Right cardiac atrium (tissue), 5 donors: Measurements from ENCODE around the gene OR4K15. TPM values are rescaled to one million over a fixed set of nuclear protein-coding genes. Genes with fewer than 3 reads are reported as not detected.
A peak's percentile ranks its signal among the peaks of the same experiment; 100 is the strongest.
"Not testable (repeated sequence)": the region's sequence is repeated elsewhere in the genome, so short reads cannot be mapped to it uniquely, and the experiment has no call there.

Source experiments
- ATAC-seq, 2 donors: fragments of 200-7000 bp; cut with Tn5 transposase; one replicate each; pipeline versions ENCODE4 v1.8.0 to v1.9.1; 2020; ENCODE audit warnings: moderate library complexity in 2 of 2, mild to moderate bottlenecking in 1 of 2
- DNase-seq, 3 donors: peaks; one replicate each; pipeline ENCODE4 v3.0.0-alpha.2; 2020
- H3K27ac ChIP-seq: one replicate; pipeline ENCODE4 v1.5.1; 2013; ENCODE audit warnings: mild to moderate bottlenecking, low read length, control low read depth, moderate library complexity
- H3K27me3 ChIP-seq: one replicate; pipeline ENCODE4 v1.6.1; 2013; ENCODE audit not compliant: control insufficient read depth, insufficient read depth
- H3K4me1 ChIP-seq: one replicate; pipeline ENCODE4 v1.6.1; 2013; ENCODE audit warnings: low read length; ENCODE audit not compliant: control insufficient read depth, insufficient read depth
- H3K4me3 ChIP-seq: one replicate; pipeline ENCODE4 v1.5.1; 2013; ENCODE audit warnings: low read length, control low read depth
- H3K9me3 ChIP-seq: one replicate; pipeline ENCODE4 v1.6.1; 2013; ENCODE audit warnings: low read length; ENCODE audit not compliant: control insufficient read depth
- WGBS: extraction: QIAGEN DNeasy Blood & Tissue Kit; methylation state at CpG from one replicate; pipeline ENCODE4 v1.1.7; 2013; 5-methylcytosine and 5-hydroxymethylcytosine counted together
- intact Hi-C, 4 donors: fragments of 100-400 bp; cut with DNase I; formaldehyde crosslinking; loops; one replicate each; pipeline versions ENCODE4 v1.11.0 to v1.14.0; 2022 to 2023
- long read RNA-seq, 4 donors: library from polyadenylated mRNA; unstranded; transcript quantifications; one replicate each; pipeline ENCODE4 v2.0.0, GENCODE V29; 2020 to 2021
- polyA plus RNA-seq: library from polyadenylated mRNA; stranded (reverse); fragments of 200-250 nt; gene quantifications from one replicate; pipeline ENCODE4 v1.2.3, GENCODE V29; 2013
- total RNA-seq, 4 donors: library from RNA; stranded (reverse); fragmentation: NEBNext Ultra II Directional; extraction: Animal tissue kit (Norgen Biotek cat#: 25700); gene quantifications; one replicate each; pipeline ENCODE4 v1.2.1, GENCODE V29; 2021
- donor health status: healthy with polysubstance abuse.
- donor health status: DM: no; HTN: yes; CAD: no.
- donor health status: DM: no; HTN: no; CAD: no.
- donor health status: DM: no; HTN: yes; CAD: no; lungs with severe emphysema.
- donor health status: DM: yes; HTN: yes; CAD: no.

OR4K15 gene, protein sequence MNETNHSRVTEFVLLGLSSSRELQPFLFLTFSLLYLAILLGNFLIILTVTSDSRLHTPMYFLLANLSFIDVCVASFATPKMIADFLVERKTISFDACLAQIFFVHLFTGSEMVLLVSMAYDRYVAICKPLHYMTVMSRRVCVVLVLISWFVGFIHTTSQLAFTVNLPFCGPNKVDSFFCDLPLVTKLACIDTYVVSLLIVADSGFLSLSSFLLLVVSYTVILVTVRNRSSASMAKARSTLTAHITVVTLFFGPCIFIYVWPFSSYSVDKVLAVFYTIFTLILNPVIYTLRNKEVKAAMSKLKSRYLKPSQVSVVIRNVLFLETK
- total RNA-seq (not detected), polyA plus RNA-seq (not detected)
- long read RNA-seq, donor 1: 0 reads
- long read RNA-seq, donor 2: 0 reads
- long read RNA-seq, donor 3: 0 reads
- long read RNA-seq, donor 4: 0 reads

DNA sequence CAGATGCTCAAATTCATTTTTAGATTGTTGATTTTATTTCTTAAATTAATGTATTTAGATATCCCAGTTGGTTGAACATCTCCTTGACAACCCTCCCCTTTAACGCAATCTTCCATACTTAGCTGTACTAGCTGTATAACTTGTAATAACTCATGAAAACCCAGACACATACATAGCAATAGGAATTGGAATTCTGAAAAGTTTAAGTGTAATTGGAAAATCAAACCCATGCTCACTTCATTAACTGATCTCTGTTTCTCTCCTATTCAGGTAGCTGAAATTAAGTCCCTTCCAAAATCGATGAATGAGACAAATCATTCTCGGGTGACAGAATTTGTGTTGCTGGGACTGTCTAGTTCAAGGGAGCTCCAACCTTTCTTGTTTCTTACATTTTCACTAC lies at the start of gene OR4K15:
Gene OR4K15 (plus strand): TSS at position 301 of the 400 bp plus-strand sequence. CDS start 0 bp downstream, at position 301.
- intact Hi-C loops: no loop called here
- H3K4me1 ChIP-seq: no peaks in the 10 kb centered on the region
- no peaks in the 10 kb centered on the region for H3K27me3 ChIP-seq
- ATAC-seq (no peak), DNase-seq (no peak)
- no peak within 1 kb of the TSS for H3K4me3 ChIP-seq
- no peaks in the 10 kb centered on the region for H3K9me3 ChIP-seq
- H3K27ac ChIP-seq: no peak within 1 kb of the TSS
- WGBS: 98% methylated on average over 3 of the region's 3 CpGs

DNA sequence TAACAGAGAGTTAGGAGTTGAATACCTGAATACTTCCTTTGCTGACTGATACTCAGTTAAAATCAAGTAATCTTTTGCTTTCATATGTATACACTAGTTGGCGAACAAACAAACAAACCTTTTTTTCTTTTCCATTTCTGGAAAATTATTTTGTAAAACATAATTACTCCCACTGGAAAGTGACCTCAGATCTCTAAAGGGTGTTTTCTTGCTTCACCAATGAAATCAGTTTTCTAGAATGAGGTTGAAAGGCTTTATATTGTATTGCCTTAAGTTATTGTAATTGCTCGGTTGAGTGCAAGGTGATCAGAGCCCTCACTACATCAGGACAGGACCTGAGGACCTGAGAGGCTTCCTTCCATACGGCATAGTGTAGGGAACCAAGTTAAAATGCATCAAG lies 44.8 kb upstream of the OR4K15 start, which contains the start of gene OR4K1:
Gene OR4K1 (plus strand): TSS at position 301 of the 400 bp plus-strand sequence. CDS start 4,750 bp downstream, outside the sequence.
- Histone ChIP-seq H3K4me1 (no peaks in the 10 kb centered on the region), H3K4me3 (no peak within 1 kb of the TSS), H3K9me3 (no peaks in the 10 kb centered on the region), H3K27me3 (no peaks in the 10 kb centered on the region), H3K27ac (no peak within 1 kb of the TSS)
- WGBS: 51% methylated on average over 3 of the region's 3 CpGs
- intact Hi-C loops: no loop called here
- ATAC-seq: no peak
- no peak for DNase-seq

GRCh38 chr14:19941668-19942067 lies 33.7 kb upstream of the OR4K15 start:
- intact Hi-C loops: no loop called here
- no peak for ATAC-seq
- 73% methylated on average over 1 of the region's 1 CpG for WGBS

GRCh38 chr14:19947413-19948090 lies 27.8 kb upstream of the OR4K15 start:
- ATAC-seq (no peak), DNase-seq (no peak)
- Histone ChIP-seq H3K4me1 (no peaks in the 10 kb centered on the region), H3K9me3 (no peaks in the 10 kb centered on the region), H3K27ac (no peak overlapping the region), H3K27me3 (no peaks in the 10 kb centered on the region), H3K4me3 (no peak overlapping the region)
- intact Hi-C loops: no loop called here
- 77% methylated on average over 3 of the region's 3 CpGs for WGBS

More at GRCh38 chr14:19941668-19942067, 33.7 kb upstream of the OR4K15 start:
- Histone ChIP-seq H3K27ac (no peak overlapping the region), H3K4me1 (no peaks in the 10 kb centered on the region), H3K4me3 (no peak overlapping the region), H3K9me3 (no peaks in the 10 kb centered on the region), H3K27me3 (no peaks in the 10 kb centered on the region)
- no peak for DNase-seq

DNA sequence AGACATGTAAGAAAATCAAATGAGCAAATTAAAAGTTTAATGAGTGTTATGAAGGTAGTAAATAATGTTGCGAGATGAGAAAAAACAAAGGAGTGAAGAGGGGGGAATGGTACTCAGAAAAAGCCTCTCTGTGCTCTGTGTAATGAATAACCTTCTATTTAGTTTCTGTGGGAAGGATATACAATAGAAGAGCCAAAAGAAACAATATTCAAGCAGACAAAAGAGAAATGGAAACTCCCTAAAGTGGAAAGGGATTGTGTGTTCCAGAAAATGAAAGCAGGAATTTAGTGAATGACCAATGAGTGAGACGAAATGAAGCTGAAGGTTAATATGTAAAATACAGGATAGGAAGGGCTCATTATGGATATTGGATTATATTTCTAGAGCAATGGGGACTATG lies 26.2 kb upstream of the OR4K15 start:
- no peaks in the 10 kb centered on the region for H3K4me1 ChIP-seq
- no peak for DNase-seq
- intact Hi-C loops: no loop called here
- no peak overlapping the region for H3K4me3 ChIP-seq
- ATAC-seq: peak in 1 of 2 donors; percentile 57
- no peaks in the 10 kb centered on the region for H3K9me3 ChIP-seq
- 69% methylated on average over 2 of the region's 2 CpGs for WGBS
- H3K27me3 ChIP-seq: no peaks in the 10 kb centered on the region
- H3K27ac ChIP-seq: no peak overlapping the region

DNA sequence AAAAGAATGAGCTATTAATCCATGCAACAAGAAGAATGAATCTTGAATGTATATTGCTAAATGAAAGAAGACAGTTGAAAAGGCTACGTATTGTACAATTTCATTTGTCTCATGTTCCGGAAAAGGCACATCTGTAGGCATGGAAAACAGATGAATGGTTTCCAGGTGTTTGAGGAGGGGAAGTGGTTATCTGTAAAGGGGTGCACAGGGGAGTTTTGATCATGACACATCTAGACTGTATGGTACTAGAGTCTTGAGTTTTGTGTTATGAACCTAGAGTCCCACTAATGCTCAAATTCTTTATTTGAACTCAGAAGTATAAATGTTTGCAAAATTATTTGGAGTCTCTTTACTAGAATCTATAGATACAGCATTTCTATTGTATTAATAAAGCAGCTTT lies 5.7 kb upstream of the OR4K15 start:
- H3K27ac ChIP-seq, DNase-seq, ATAC-seq, H3K4me1 ChIP-seq, H3K9me3 ChIP-seq, intact Hi-C loops, H3K27me3 ChIP-seq, H3K4me3 ChIP-seq: not testable (repeated sequence)
- WGBS: 67% methylated on average over 2 of the region's 2 CpGs

DNA sequence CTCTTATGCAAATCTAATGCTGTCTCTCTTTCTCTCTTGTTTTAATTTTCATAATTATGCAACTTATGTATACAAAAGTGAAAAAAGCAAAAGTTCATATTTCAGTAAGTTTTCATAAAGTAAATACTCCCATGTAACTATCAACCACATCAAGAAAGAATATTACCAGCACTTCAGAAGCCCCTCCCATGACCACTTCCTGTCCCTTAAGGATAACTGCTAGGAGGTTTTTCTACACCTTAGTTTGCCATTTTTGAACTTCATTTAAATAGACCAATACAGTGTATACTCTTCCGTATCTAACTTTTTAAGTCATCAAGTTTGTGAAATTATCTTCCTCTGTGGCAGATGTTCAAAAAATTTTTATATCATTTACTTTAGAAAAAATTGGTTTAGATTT lies 547 bp upstream of the OR4K15 start:
- WGBS: 66% methylated on average over 1 of the region's 1 CpG
- no peak overlapping the region for H3K27ac ChIP-seq
- ATAC-seq (no peak), DNase-seq (no peak)
- no peaks in the 10 kb centered on the region for H3K9me3 ChIP-seq
- intact Hi-C loops: no loop called here
- H3K27me3 ChIP-seq: no peaks in the 10 kb centered on the region
- no peaks in the 10 kb centered on the region for H3K4me1 ChIP-seq
- no peak overlapping the region for H3K4me3 ChIP-seq

DNA sequence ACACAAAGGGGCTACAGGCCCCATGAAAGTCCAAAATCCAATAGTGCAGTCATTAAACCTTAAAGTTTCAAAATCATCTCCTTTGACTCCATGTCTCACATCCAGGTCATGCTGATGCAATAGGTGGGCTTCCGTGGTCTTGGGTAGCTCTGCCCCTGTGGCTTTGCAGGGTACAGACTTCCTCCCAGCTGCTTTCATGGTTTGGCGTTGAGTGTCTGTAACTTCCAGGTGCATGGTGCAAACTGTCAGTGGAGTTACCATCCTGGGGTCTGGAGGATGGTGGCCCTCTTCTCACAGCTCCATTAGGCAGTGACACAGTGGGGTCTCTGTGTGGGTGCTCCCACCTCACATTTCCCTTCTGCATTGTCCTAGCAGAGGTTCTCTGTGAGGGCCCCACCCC lies 18.0 kb downstream of the OR4K15 start:
- Histone ChIP-seq H3K4me1 (no peaks in the 10 kb centered on the region), H3K4me3 (no peak overlapping the region), H3K9me3 (no peaks in the 10 kb centered on the region), H3K27me3 (no peaks in the 10 kb centered on the region), H3K27ac (no peak overlapping the region)
- intact Hi-C loops: no loop called here
- 67% methylated on average over 2 of the region's 2 CpGs for whole genome bisulfite sequencing
- ATAC-seq (no peak), DNase-seq (no peak)

GRCh38 chr14:20001863-20002262 lies 26.5 kb downstream of the OR4K15 start, which contains the start of gene OR4Q2:
TSS of gene OR4Q2 (plus strand) at chr14:20002163.
- H3K27me3 ChIP-seq: no peaks in the 10 kb centered on the region
- ATAC-seq: no peak
- intact Hi-C loops: no loop called here

GRCh38 chr14:20002319-20002718 lies 26.9 kb downstream of the OR4K15 start:
- Histone ChIP-seq H3K27ac (no peak overlapping the region), H3K4me3 (no peak overlapping the region), H3K9me3 (no peaks in the 10 kb centered on the region), H3K27me3 (no peaks in the 10 kb centered on the region), H3K4me1 (no peaks in the 10 kb centered on the region)
- WGBS: 70% methylated on average over 7 of the region's 7 CpGs
- intact Hi-C loops: no loop called here
- DNase-seq (no peak), ATAC-seq (no peak)

More at GRCh38 chr14:20001863-20002262, 26.5 kb downstream of the OR4K15 start, which contains the start of gene OR4Q2:
- H3K4me3 ChIP-seq: no peak within 1 kb of the TSS
- no peaks in the 10 kb centered on the region for H3K9me3 ChIP-seq
- H3K27ac ChIP-seq: no peak within 1 kb of the TSS
- no peaks in the 10 kb centered on the region for H3K4me1 ChIP-seq
- DNase-seq: no peak

- no peaks in the 10 kb centered on the region for H3K27me3 ChIP-seq
- H3K27ac ChIP-seq: no peak overlapping the region
- DNase-seq: no peak
- H3K4me1 ChIP-seq: no peaks in the 10 kb centered on the region
- intact Hi-C loops: no loop called here
- no peaks in the 10 kb centered on the region for H3K9me3 ChIP-seq
- H3K4me3 ChIP-seq: no peak overlapping the region
- ATAC-seq: no peak
Measured at GRCh38 chr14:20008156-20008555, 32.8 kb downstream of the OR4K15 start.
